ENCODE data around the gene CCNI2.

DNA sequence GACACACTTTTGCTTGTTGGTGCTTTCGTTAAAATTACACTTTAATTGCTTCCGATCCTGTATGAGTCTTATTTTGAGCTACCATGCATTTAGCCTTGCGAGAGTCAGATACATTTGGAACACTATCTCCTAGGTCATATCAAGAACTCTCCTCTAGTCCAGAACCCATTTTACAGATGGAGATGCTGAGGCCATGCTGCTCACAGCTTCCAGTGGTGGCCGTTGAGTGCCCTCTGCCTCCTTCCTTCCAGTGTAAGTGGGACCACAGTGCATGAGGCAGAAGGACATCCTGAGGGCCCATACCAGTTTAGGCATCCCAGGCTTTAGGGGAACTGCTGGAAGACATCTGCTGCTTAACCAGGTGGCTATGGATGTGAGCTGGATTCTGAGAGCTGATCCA is 6.9 kb downstream of the CCNI2 start:
- TF ChIP-seq POLR2AphosphoS5 (IDR thresholded peaks at IDR 0.05; ENCODE audit: low read depth, low read length), result no peak
- no peak for TF ChIP-seq REST (IDR thresholded peaks at IDR 0.05; ENCODE audit: insufficient read depth in 1 of 2, low read depth in 2 of 2, low read length in 2 of 2)
- no peak for TF ChIP-seq SIN3A (IDR thresholded peaks at IDR 0.05; ENCODE audit: borderline replicate concordance, insufficient read depth, low read length)
- no peak for TF ChIP-seq TAF1 (IDR thresholded peaks at IDR 0.05; ENCODE audit: borderline replicate concordance, insufficient read depth, low read length)
- TF ChIP-seq FOXP2 (optimal IDR thresholded peaks at IDR 0.05; ENCODE audit: borderline replicate concordance, extremely low read depth, extremely low read length, insufficient read depth), result no peak
